GM12878 (cell line): ENCODE data around the gene MR1. TPM values are rescaled to one million over a fixed set of nuclear protein-coding genes. Genes with fewer than 3 reads are reported as not detected.

Experiments used
- ASH2L ChIP-seq: fragments of 300-600, 200-600 bp; sonication (generic); IDR thresholded peaks from 2 replicates; pipeline ENCODE4 v1.6.1; 2017; ENCODE audit warnings: low read depth, mild to moderate bottlenecking, borderline replicate concordance
- FOS ChIP-seq: IDR thresholded peaks from 3 replicates; pipeline ENCODE4 v1.6.1; 2011; ENCODE audit warnings: borderline replicate concordance; ENCODE audit not compliant: insufficient read length; ENCODE audit errors: extremely low read depth
- FOXM1 ChIP-seq: IDR thresholded peaks from 2 replicates; pipeline ENCODE4 v1.6.1; 2012; ENCODE audit warnings: low read depth, mild to moderate bottlenecking, inconsistent platforms, low read length, moderate library complexity
- GABPA ChIP-seq: IDR thresholded peaks from 2 replicates; pipeline ENCODE4 v1.6.1; 2014; ENCODE audit warnings: antibody characterized with exemption, low read depth, mild to moderate bottlenecking, inconsistent platforms
- HDAC2 ChIP-seq: fragments of 200-600 bp; sonication (generic); IDR thresholded peaks from 2 replicates; pipeline ENCODE4 v1.6.1; 2017
- KDM1A ChIP-seq: fragments of 200-600 bp; sonication (generic); IDR thresholded peaks from 2 replicates; pipeline ENCODE4 v1.6.1; 2016; ENCODE audit warnings: borderline replicate concordance
- MTA3 ChIP-seq: IDR thresholded peaks from 2 replicates; pipeline ENCODE4 v1.6.1; 2012; ENCODE audit warnings: low read length, inconsistent platforms, borderline replicate concordance
- POLR2A ChIP-seq: IDR thresholded peaks from 2 replicates; pipeline ENCODE4 v1.6.1; 2011; ENCODE audit warnings: low read depth, mild to moderate bottlenecking, low read length
- RAD21 ChIP-seq: IDR thresholded peaks from 2 replicates; pipeline ENCODE4 v1.6.1; 2011; ENCODE audit warnings: mild to moderate bottlenecking, low read depth, low read length, moderate library complexity; ENCODE audit not compliant: insufficient read depth
- SMARCA5 ChIP-seq: fragments of 450-650 bp; IDR thresholded peaks from 2 replicates; pipeline ENCODE4 v1.6.1; 2017; ENCODE audit warnings: mild to moderate bottlenecking
- SREBF1 ChIP-seq: IDR thresholded peaks from 2 replicates; pipeline ENCODE4 v1.6.1; 2012; ENCODE audit warnings: mild to moderate bottlenecking, low read length
- SREBF2 ChIP-seq: IDR thresholded peaks from 2 replicates; pipeline ENCODE4 v1.6.1; 2012; ENCODE audit warnings: mild to moderate bottlenecking, low read length
- TCF12 ChIP-seq: IDR thresholded peaks from 2 replicates; pipeline ENCODE4 v1.6.1; 2011; ENCODE audit warnings: low read depth, mild to moderate bottlenecking, low read length
- WRNIP1 ChIP-seq: IDR thresholded peaks from 2 replicates; pipeline ENCODE4 v1.6.1; 2011; ENCODE audit warnings: low read depth, low read length, improper control_type of control experiment, borderline replicate concordance
- ZNF384 ChIP-seq: IDR thresholded peaks from 2 replicates; pipeline ENCODE4 v1.6.1; 2012; ENCODE audit warnings: low read depth, mild to moderate bottlenecking, low read length, improper control_type of control experiment, borderline replicate concordance
- polyA plus RNA-seq, 11 experiments: library from polyadenylated mRNA; depleted of rRNA in 4 of 11; unstranded in 6 of 11; stranded (reverse) in 5 of 11; fragments of >200 nt; fragmentation: Nextera tagmentation in 4 of 11; fragmentation: Illumina TruSeq in 1 of 11; extraction: Ambion mirVana in 4 of 11; extraction: Trizol in 1 of 11; gene quantifications; 1 replicate in 1 of 11; 2 replicates in 10 of 11; pipeline versions ENCODE4 v1.2.1 to v1.2.3, GENCODE V29; 2011 to 2016; ENCODE audit warnings: inconsistent platforms in 2 of 11, missing spikeins in 2 of 11, low read depth in 1 of 11
- total RNA-seq, 4 experiments: library from RNA; depleted of rRNA in 3 of 4; stranded (reverse); fragments of >200 nt in 3 of 4; fragmentation: Illumina TruSeq in 1 of 4; extraction: Trizol in 1 of 4; gene quantifications; 2 replicates each; pipeline versions ENCODE4 v1.2.1 to v1.2.3, GENCODE V29; 2013 to 2021
- TF ChIP-seq, protein P1 (sequence below): IDR thresholded peaks from 2 replicates; pipeline ENCODE4 v1.6.1; 2012; ENCODE audit warnings: low read depth, low read length, improper control_type of control experiment
- TF ChIP-seq, protein P2 (sequence below): fragments of 450-650 bp; IDR thresholded peaks from 2 replicates; pipeline ENCODE4 v1.6.1; 2018; ENCODE audit warnings: borderline replicate concordance, mild to moderate bottlenecking; ENCODE audit not compliant: partially characterized antibody
- TF ChIP-seq, protein P3 (sequence below): fragments of 450-650 bp; conservative IDR thresholded peaks from 2 replicates; pipeline ENCODE4 v1.6.1; 2017; ENCODE audit warnings: mild to moderate bottlenecking, moderate library complexity
- TF ChIP-seq, protein P4 (sequence below): IDR thresholded peaks from 2 replicates; pipeline ENCODE4 v1.6.1; 2011; ENCODE audit warnings: borderline replicate concordance, low read depth, mild to moderate bottlenecking, moderate library complexity, mixed read lengths, low read length; ENCODE audit not compliant: insufficient read depth; ENCODE audit errors: extremely low read length

The MR1 gene
- total and polyA plus RNA-seq, 10 of the 15 experiments (the other 5 are each of a cell fraction or from before 2014, with no cell fraction given) = 24.7 to 65.9 (median 30.9) TPM

DNA sequence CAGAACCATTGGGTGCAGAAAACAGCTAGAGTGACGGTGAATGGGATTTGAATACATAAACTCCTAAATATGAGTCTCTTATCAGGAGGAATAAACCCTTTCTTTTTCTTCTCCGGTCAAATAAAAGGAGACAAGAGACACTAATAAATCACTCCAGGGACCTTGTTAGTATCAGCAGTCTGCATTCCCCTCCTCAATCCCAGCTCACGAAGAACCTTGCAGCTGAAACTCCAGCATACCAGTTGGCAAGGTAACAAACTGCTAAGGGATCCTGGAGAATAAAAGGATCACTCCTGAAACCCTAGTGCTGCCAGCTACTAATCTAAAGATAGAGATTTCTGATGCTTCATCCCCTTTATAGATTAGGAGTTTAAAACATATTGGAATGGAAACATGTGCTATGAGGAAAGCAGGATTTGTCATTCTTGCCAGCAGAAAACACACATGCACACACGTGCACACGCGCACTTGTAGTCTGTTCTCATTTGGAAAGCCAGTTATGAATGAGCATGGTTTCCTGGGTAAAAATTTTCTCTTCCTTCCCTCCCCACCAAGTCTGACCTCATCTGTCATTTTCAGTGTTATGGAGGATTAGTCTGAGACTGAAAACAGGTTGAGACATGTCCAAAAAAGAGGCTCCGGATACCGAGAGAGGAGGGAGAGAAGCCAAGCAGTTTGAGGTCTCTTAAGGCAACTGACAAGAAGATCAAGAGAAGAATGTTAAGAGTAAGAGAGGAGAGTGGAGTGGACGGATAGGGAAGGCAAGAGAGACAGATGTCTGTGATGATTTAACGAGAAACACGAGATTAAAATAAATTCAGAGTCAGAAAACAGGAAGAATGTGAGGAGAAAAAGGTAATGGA, 65.6 kb downstream of the MR1 start (continued):
- TF ChIP-seq, protein P1, sequence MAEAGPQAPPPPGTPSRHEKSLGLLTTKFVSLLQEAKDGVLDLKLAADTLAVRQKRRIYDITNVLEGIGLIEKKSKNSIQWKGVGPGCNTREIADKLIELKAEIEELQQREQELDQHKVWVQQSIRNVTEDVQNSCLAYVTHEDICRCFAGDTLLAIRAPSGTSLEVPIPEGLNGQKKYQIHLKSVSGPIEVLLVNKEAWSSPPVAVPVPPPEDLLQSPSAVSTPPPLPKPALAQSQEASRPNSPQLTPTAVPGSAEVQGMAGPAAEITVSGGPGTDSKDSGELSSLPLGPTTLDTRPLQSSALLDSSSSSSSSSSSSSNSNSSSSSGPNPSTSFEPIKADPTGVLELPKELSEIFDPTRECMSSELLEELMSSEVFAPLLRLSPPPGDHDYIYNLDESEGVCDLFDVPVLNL = no peak
- TF ChIP-seq SREBF1 (no peak), ASH2L (no peak), GABPA (peak; percentile 75; the same call in 1 of the 2 replicates), TCF12 (peak; percentile 77), FOS (no peak), RAD21 (no peak; the same call in 1 of the 2 replicates), POLR2A (no peak), FOXM1 (peak; percentile 98), WRNIP1 (no peak), MTA3 (peak; percentile 96; the same call in 1 of the 2 replicates), HDAC2 (no peak), ZNF384 (no peak), SREBF2 (no peak), KDM1A (no peak), SMARCA5 (no peak)
- TF ChIP-seq, protein P2, sequence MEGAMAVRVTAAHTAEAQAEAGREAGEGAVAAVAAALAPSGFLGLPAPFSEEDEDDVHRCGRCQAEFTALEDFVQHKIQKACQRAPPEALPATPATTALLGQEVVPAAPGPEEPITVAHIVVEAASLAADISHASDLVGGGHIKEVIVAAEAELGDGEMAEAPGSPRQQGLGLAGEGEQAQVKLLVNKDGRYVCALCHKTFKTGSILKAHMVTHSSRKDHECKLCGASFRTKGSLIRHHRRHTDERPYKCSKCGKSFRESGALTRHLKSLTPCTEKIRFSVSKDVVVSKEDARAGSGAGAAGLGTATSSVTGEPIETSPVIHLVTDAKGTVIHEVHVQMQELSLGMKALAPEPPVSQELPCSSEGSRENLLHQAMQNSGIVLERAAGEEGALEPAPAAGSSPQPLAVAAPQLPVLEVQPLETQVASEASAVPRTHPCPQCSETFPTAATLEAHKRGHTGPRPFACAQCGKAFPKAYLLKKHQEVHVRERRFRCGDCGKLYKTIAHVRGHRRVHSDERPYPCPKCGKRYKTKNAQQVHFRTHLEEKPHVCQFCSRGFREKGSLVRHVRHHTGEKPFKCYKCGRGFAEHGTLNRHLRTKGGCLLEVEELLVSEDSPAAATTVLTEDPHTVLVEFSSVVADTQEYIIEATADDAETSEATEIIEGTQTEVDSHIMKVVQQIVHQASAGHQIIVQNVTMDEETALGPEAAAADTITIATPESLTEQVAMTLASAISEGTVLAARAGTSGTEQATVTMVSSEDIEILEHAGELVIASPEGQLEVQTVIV = no peak
- TF ChIP-seq, protein P3, sequence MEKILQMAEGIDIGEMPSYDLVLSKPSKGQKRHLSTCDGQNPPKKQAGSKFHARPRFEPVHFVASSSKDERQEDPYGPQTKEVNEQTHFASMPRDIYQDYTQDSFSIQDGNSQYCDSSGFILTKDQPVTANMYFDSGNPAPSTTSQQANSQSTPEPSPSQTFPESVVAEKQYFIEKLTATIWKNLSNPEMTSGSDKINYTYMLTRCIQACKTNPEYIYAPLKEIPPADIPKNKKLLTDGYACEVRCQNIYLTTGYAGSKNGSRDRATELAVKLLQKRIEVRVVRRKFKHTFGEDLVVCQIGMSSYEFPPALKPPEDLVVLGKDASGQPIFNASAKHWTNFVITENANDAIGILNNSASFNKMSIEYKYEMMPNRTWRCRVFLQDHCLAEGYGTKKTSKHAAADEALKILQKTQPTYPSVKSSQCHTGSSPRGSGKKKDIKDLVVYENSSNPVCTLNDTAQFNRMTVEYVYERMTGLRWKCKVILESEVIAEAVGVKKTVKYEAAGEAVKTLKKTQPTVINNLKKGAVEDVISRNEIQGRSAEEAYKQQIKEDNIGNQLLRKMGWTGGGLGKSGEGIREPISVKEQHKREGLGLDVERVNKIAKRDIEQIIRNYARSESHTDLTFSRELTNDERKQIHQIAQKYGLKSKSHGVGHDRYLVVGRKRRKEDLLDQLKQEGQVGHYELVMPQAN = no peak
- TF ChIP-seq, protein P4, sequence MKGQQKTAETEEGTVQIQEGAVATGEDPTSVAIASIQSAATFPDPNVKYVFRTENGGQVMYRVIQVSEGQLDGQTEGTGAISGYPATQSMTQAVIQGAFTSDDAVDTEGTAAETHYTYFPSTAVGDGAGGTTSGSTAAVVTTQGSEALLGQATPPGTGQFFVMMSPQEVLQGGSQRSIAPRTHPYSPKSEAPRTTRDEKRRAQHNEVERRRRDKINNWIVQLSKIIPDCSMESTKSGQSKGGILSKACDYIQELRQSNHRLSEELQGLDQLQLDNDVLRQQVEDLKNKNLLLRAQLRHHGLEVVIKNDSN = no peak
